Stimulated activated CD8-positive, alpha-beta memory T cell treated with anti-CD3 and anti-CD28 coated beads, Interleukin-12 subunit alpha, Interleukin-12 subunit beta, amount 100 ng/mL, for 4 hours (primary cell): ENCODE measurements around the gene KLHDC4.

Experiments
- DNase-seq: peaks from one replicate; pipeline ENCODE4 v3.0.0-alpha.2; 2020; ENCODE audit warnings: low read depth

The KLHDC4 gene

GRCh38 chr16:87698676-87699199 lies 67.0 kb downstream of the KLHDC4 start:
- DNase-seq = no peak

DNA sequence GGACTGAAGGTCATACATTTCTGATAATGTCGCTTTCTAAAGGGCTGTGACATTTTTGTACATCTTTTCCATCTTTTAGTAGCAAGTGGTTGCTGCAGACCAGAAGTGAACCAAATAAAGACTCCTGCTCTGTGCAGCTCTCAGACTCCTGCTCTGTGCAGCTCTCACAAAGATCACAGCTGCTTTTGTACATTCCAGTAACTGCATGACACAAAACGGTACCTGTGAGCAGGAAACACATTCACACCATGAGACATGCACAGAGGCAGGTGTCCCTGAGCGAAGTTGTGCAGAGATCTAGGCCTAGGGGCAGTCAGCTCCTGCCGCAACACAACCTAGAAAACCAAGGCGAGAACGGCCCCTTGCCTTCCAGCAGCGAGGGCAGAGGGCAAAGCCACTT lies 67.5 kb downstream of the KLHDC4 start:
- DNase-seq = no peak

DNA sequence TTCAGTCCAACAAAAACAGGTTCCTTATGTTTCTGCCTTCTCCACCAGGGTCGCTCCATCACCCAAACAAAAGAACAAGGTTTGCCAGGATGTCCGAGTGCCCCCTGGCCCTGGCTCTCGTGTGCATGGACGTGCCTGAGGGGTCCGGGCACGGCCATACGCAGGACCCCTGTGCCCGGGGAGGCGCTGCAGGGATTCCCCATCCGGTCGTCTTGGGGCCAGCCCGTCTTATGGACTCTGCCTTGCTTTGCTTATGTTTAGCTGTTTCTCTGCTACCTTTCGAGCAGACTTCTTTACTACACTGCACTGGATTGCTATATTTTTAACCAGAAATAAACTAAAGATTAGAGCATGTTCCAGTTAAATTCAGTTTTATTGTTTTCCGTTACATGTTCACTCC lies 68.0 kb downstream of the KLHDC4 start:
- DNase-seq = no peak

- DNase-seq = no peak
Measured at GRCh38 chr16:87697256-87697655, 68.5 kb downstream of the KLHDC4 start.

GRCh38 chr16:87696726-87697125 lies 69.1 kb downstream of the KLHDC4 start:
- no peak for DNase-seq

DNA sequence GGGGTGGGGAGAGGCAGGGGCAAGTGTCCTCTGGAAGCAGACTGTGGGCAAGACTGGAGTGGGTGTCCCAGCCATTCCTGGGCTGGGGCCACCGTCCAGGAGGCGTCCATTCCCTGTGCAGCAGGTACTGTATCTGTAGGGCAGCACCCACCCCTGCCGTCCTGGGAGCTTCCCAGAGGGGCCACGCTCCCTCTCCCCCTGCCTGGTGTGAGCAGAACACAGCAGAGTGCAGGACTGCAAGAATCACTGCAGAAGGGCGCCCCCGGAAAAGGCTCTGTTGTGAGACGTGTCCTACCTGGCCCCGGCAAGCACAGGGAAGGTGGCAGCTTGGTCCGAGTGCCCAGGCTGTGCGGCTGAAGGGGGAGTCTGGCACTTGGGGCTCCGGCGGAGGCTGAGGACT lies 70.3 kb downstream of the KLHDC4 start:
- DNase-seq = no peak

- DNase-seq = no peak
Measured at GRCh38 chr16:87694441-87695125, 71.2 kb downstream of the KLHDC4 start.

GRCh38 chr16:87693827-87694226 lies 72.0 kb downstream of the KLHDC4 start:
- no peak for DNase-seq

DNA sequence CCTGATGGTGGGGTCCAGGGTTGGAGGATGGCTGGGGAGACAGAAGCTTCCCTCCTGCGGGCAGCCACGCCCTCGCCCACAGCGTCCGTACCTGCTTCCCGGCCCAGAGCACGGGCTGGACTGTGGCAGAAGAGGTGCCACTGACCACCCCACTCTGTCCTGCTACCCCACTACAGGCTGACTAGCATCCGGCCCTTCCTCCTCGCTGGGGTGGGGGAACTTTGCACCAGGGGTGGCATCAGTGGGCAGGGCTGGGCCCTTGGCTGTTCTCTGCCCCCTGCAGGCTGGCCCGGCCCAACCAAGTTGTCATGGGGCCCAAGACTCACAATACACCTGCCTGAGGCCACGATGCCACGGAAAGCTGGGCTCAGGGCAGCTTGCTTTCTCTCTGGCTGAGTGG lies 73.0 kb downstream of the KLHDC4 start:
- DNase-seq = no peak

- DNase-seq = no peak
Measured at GRCh38 chr16:87692176-87692575, 73.6 kb downstream of the KLHDC4 start.

DNA sequence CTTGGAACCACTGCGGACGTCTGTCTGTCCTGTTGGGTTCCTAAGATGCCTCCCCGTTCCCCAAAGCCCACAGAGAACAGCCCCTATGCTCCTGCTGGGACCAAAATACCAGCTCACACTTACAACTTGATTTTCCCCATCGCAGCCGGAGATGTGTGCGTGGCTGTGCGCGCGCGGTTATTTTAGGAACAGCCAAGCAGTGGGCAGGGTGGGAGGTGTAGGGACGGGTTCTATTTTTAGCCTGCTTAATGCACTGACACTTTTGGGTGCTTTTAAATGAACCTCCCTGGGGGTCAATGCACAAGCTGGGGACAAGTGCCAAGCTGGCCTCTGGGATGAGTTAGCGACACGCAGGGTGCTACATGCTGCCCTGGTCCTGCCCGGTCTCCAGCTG lies 74.1 kb downstream of the KLHDC4 start:
- no peak for DNase-seq

GRCh38 chr16:87690911-87691685 lies 74.7 kb downstream of the KLHDC4 start:
- DNase-seq = no peak

DNA sequence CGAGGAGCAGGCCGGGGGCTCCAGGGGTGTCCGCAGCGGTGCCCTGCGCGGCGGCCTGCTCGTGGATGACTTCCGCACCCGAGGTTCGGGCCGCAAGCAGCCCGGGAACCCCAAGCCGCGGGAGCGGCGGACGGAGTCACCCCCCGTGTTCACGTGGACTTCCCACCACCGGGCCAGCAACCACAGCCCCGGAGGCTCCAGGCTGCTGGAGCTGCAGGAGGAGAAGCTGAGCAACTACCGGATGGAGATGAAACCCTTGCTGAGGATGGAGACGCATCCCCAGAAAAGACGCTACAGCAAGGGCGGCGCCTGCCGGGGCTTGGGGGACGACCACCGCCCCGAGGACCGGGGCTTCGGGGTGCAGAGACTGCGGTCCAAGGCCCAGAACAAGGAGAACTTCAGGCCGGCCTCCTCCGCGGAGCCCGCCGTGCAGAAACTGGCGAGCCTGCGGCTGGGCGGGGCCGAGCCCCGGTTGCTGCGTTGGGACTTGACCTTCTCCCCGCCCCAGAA lies 75.8 kb downstream of the KLHDC4 start:
- no peak for DNase-seq

DNA sequence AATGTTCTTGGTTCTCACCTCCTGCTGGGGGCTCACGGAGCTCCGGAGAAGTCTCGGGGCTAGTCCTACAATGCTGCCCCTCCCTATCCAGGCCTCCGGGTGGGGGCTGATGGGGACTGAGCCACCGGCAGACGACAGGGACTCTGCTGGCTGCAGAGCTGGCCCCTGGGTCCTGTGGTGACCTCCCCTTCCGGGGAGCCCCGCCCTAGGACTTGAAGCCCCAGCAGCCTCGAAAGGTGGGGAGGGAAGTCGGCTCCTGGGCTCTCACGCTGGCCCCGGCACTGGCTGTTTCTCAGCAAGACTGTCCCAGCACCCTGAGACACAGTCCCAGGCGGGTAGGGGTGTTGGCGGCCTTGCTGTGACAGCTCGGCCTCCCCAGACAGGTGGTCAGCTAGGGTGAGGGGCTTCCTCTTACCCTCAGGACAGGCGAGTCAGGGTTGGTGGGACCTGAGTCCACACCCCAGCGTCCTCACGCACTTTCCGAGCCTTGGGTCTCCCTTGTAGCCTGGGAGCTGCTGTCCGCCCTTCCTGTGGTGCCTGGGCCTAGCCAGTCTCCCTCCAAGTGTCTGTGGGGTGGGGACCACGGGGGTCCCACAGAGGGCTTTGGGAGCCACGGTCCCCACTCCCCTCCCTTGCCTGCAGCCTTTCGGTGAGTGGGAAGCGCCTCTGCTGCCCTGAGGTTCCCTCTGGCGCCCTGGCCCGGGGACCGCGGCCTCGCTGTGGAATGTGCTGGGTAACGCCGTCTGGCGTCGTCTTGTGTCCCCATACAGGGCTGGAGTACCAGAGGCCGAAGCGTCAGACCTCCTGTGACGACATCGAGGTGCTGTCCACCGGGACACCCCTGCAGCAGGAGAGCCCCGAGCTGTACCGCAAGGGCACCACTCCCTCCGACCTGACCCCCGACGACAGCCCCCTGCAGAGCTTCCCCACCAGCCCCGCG lies 76.6 kb downstream of the KLHDC4 start:
- DNase-seq = no peak

DNA sequence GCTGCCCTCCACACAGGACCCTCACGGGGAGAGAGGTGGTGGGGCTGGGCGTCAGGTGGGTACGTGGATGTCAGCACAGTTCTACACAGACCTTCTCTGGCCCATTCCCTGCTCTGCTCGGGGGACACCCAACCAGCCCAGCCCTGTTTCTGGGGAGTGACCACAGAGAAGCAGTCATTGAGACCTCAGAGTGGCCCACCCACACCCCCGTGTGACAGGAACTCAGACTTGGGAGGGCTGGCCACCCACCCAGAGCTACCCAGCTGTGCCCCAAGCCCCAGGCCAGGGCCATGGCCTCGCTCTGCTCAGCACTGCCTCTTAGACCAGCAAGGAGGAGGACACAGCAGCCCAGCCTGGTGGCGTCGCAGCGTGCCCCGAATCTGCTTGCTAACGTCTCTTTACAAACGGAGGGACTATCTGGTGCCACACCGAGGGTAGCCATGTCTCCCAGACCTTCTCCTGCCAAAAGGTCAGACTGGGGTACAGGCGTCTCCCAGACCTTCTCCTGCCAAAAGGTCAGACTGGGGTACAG lies 77.7 kb downstream of the KLHDC4 start:
- DNase-seq = no peak

GRCh38 chr16:87687126-87687910 lies 78.5 kb downstream of the KLHDC4 start:
- DNase-seq = no peak

DNA sequence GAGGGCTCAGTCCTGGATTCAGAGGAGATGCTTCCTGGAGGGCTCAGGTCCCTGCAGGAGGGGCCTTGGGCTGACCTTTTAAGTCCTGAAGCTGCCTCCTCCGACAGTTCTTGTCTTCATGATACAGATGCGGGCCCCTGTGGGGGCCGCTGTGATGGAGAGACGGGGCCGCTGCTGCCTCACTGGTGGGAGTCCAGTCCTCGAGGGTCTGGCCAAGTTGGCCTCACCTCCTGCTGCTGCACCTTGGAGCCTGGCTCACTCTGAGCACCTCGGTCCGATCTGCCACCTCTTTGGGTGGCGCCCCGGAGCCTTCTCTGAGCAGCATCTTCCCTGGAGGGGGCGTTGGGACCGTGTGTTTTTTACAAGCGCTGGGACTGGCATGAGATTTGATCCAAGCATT lies 79.1 kb downstream of the KLHDC4 start:
- DNase-seq = no peak

- DNase-seq = no peak
Measured at GRCh38 chr16:87685766-87686165, 80.0 kb downstream of the KLHDC4 start.

DNA sequence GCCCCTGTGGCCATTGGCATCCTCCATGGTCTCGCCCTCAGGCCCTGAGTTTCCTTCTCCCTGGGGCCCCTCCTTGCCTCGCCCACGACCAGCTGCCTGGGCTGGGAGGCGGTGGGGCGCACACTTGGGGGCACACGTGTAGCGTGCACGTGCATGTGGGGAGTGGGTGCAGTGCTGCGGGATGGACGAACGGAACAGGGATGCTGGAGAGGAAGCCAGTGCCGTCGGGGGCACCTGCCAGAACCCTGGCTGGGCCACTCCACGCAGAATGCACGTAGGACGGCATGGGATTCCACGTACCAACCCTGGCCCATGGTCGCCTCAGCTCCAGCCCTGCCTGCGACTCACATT lies 80.4 kb downstream of the KLHDC4 start:
- no peak for DNase-seq

GRCh38 chr16:87684711-87685404 lies 80.9 kb downstream of the KLHDC4 start:
- DNase-seq = no peak
